ENCODE measurements around the gene C4BPA.

C4BPA gene

GRCh38 chr1:207128336-207128921 is 24.4 kb downstream of the C4BPA start:
- TF ChIP-seq, protein P1, sequence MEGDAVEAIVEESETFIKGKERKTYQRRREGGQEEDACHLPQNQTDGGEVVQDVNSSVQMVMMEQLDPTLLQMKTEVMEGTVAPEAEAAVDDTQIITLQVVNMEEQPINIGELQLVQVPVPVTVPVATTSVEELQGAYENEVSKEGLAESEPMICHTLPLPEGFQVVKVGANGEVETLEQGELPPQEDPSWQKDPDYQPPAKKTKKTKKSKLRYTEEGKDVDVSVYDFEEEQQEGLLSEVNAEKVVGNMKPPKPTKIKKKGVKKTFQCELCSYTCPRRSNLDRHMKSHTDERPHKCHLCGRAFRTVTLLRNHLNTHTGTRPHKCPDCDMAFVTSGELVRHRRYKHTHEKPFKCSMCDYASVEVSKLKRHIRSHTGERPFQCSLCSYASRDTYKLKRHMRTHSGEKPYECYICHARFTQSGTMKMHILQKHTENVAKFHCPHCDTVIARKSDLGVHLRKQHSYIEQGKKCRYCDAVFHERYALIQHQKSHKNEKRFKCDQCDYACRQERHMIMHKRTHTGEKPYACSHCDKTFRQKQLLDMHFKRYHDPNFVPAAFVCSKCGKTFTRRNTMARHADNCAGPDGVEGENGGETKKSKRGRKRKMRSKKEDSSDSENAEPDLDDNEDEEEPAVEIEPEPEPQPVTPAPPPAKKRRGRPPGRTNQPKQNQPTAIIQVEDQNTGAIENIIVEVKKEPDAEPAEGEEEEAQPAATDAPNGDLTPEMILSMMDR (conservative IDR thresholded peaks at IDR 0.05): no peak
- no peak overlapping the region for H3K27ac ChIP-seq

DNA sequence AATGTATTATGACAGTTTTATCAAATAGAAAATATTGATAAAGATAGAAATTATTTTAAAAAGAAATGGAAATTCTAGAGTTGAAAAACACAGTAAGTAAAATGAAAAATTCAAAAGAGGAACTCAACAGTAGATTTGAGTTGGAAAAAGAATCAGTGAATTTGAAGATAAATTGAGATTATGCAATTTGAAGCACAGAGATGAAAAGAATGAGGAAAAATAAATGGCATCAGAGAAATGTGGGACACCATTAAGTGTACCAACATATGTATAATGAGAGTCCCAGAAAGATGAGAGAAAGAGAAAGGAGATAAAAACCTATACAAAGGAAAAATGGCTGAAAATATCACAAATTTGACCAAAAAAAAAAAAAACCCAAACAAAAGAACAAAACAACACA is 25.0 kb downstream of the C4BPA start:
- no peak overlapping the region for H3K27ac ChIP-seq
- TF ChIP-seq, protein P1 (conservative IDR thresholded peaks at IDR 0.05): no peak

DNA sequence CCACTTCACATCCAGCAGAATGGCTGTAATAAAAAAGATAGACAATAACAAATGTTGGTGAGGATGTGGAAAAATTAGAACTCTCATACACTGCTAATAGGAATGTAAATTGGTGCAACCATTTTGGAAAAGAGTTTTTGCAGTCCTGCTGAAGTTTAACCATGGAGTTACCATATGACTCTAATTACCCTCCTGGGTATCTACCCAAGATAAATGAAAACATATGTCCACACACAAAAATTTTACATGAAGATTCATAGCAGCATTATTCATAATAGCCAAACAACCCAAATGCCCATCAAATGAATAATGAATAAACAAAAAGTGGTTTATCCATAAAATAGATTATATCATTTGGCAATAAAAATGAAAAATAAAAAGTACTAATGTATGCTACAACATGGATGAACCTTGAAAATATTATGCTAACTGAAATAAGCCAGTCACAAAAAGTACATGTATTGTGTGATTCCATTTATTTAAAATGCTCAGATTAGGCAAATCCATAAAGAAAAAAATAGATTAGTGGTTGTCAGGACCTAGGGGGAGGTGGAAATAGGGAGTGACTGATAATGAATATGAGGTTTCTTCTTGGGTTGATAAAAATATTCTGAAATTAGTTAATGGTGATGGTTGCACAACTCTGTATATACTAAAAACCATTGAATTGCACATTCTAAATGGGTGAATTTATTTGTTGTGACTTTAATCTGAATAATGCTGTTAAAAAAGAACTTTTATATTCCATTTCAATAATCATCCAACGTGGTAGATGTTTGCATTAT is 26.4 kb downstream of the C4BPA start:
- no peak overlapping the region for H3K27ac ChIP-seq
- TF ChIP-seq, protein P1 (conservative IDR thresholded peaks at IDR 0.05): no peak

DNA sequence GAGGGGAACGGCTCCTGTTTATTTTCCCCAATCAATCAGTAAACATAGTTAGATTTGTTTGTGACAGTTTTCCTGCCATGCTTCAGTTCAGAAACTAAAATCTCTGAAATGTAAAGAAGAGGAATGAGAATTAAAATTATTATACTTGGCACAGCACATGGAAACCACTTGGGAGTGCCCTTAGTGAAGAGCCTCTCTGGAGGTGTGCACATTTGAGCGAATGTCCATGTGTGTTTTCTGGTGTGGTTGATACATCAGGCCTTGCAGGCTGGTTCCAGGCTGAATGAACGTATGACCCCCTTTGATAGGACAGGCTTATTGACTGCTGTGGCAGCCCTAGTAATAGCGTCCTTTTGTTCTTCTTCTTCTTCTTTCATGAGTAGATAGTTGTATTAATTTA is 27.1 kb downstream of the C4BPA start:
- TF ChIP-seq, protein P1 (conservative IDR thresholded peaks at IDR 0.05): no peak
- no peak overlapping the region for H3K27ac ChIP-seq

DNA sequence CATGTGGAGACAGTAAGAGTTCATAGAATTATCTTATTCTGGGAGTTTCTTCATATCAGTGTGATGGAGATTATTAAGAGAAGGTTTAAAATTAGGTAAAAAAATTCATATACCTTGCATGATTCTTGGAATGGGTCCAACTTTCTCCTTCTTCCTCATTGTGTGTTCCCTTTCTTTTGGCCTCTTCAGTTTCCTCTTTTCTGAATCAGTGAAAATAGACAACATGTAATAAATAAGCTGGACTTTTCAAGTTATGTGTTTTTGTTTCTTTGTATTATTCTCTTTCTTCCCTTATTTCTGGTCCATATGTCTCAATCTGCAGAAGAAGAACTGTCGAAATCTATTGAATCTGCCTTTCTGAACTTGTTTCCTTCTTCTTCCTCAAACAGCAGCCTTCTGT is 30.5 kb downstream of the C4BPA start:
- no peak overlapping the region for H3K27ac ChIP-seq
- TF ChIP-seq, protein P1 (conservative IDR thresholded peaks at IDR 0.05): no peak

DNA sequence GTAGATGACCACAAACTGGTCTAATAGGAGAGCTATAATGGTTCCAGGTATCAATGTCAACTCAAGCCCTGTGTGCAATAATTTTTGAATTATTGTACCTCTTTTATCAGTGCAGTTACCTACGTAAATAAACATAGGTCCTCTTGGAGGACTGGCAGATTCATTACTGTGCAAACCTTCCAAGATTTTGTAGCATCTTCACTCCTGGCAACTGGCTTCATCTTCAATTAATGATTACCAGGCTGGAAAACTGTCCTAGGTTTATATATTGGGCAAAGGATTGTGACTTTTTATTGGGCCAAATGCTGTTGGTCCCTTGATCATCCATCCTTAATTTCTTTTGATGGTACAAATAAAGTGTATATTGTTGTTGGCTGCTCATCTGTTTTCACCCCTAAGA is 35.6 kb downstream of the C4BPA start:
- no peak overlapping the region for H3K27ac ChIP-seq
- TF ChIP-seq, protein P1 (conservative IDR thresholded peaks at IDR 0.05): no peak

GRCh38 chr1:207140536-207140935 is 36.5 kb downstream of the C4BPA start:
- TF ChIP-seq, protein P1 (conservative IDR thresholded peaks at IDR 0.05): no peak
- H3K27ac ChIP-seq: no peak overlapping the region

Measured in VCaP (cell line).